ENCODE measurements around the gene TUBGCP2.
"Not testable (repeated sequence)": the region's sequence is repeated elsewhere in the genome, so short reads cannot be mapped to it uniquely, and the experiment has no call there.

The TUBGCP2 gene

GRCh38 chr10:133235265-133235855 is 73.3 kb downstream of the TUBGCP2 start:
- no peaks in the 10 kb centered on the region for H3K27me3 ChIP-seq (ENCODE audit: control insufficient read depth, insufficient read depth, low read length)
- H3K79me2 ChIP-seq = no peaks in the 10 kb centered on the region
- H3K4me3 ChIP-seq (ENCODE audit: low read depth, low read length) = no peak overlapping the region
- no peak overlapping the region for H3K4me2 ChIP-seq (ENCODE audit: low read length)
- H3K9ac ChIP-seq = no peak overlapping the region
- H3K4me1 ChIP-seq = no peaks in the 10 kb centered on the region
- H3K36me3 ChIP-seq (ENCODE audit: control insufficient read depth, insufficient read depth, low read length) = no peaks in the 10 kb centered on the region
- no peak for TF ChIP-seq CTCF (IDR thresholded peaks at IDR 0.05)
- no peaks in the 10 kb centered on the region for H3K9me3 ChIP-seq (ENCODE audit: control insufficient read depth, low read length)
- H3K27ac ChIP-seq = no peak overlapping the region
- H2AFZ ChIP-seq = no peak overlapping the region

- not testable (repeated sequence) for H3K27me3 ChIP-seq (ENCODE audit: control insufficient read depth, insufficient read depth, low read length); H3K4me3 ChIP-seq (ENCODE audit: low read depth, low read length); H3K79me2 ChIP-seq; H3K36me3 ChIP-seq (ENCODE audit: control insufficient read depth, insufficient read depth, low read length); H2AFZ ChIP-seq; H3K4me1 ChIP-seq; H3K27ac ChIP-seq; H3K9me3 ChIP-seq (ENCODE audit: control insufficient read depth, low read length); H3K4me2 ChIP-seq (ENCODE audit: low read length); H3K9ac ChIP-seq
These were observed 73.9 kb downstream of the TUBGCP2 start for GRCh38 chr10:133234796-133235195.

GRCh38 chr10:133231946-133232574 is 76.6 kb downstream of the TUBGCP2 start:
- Histone ChIP-seq H3K9me3 (ENCODE audit: control insufficient read depth, low read length) (no peaks in the 10 kb centered on the region), H3K4me3 (ENCODE audit: low read depth, low read length) (no peak overlapping the region), H3K79me2 (no peaks in the 10 kb centered on the region), H3K4me2 (ENCODE audit: low read length) (no peak overlapping the region), H3K4me1 (no peaks in the 10 kb centered on the region), H3K27me3 (ENCODE audit: control insufficient read depth, insufficient read depth, low read length) (no peaks in the 10 kb centered on the region), H2AFZ (no peak overlapping the region), H3K27ac (no peak overlapping the region), H3K36me3 (ENCODE audit: control insufficient read depth, insufficient read depth, low read length) (no peaks in the 10 kb centered on the region), H3K9ac (no peak overlapping the region)
- TF ChIP-seq CTCF (IDR thresholded peaks at IDR 0.05) = no peak

- no peaks in the 10 kb centered on the region for H3K4me1 ChIP-seq
- no peaks in the 10 kb centered on the region for H3K9me3 ChIP-seq (ENCODE audit: control insufficient read depth, low read length)
- no peak overlapping the region for H3K4me2 ChIP-seq (ENCODE audit: low read length)
- no peaks in the 10 kb centered on the region for H3K79me2 ChIP-seq
- H3K36me3 ChIP-seq (ENCODE audit: control insufficient read depth, insufficient read depth, low read length) = no peaks in the 10 kb centered on the region
- no peak overlapping the region for H2AFZ ChIP-seq
- H3K9ac ChIP-seq = no peak overlapping the region
- no peak for TF ChIP-seq CTCF (IDR thresholded peaks at IDR 0.05)
- H3K27ac ChIP-seq = no peak overlapping the region
- no peaks in the 10 kb centered on the region for H3K27me3 ChIP-seq (ENCODE audit: control insufficient read depth, insufficient read depth, low read length)
- H3K4me3 ChIP-seq (ENCODE audit: low read depth, low read length) = no peak overlapping the region
These were observed 77.3 kb downstream of the TUBGCP2 start for GRCh38 chr10:133231244-133231945.

GRCh38 chr10:133230387-133231195 is 78.1 kb downstream of the TUBGCP2 start:
- H3K9ac ChIP-seq = no peak overlapping the region
- no peaks in the 10 kb centered on the region for H3K9me3 ChIP-seq (ENCODE audit: control insufficient read depth, low read length)
- no peak overlapping the region for H3K4me3 ChIP-seq (ENCODE audit: low read depth, low read length)
- no peaks in the 10 kb centered on the region for H3K4me1 ChIP-seq
- no peaks in the 10 kb centered on the region for H3K36me3 ChIP-seq (ENCODE audit: control insufficient read depth, insufficient read depth, low read length)
- no peak overlapping the region for H3K27ac ChIP-seq
- no peak overlapping the region for H3K4me2 ChIP-seq (ENCODE audit: low read length)
- TF ChIP-seq CTCF (IDR thresholded peaks at IDR 0.05) = no peak
- H2AFZ ChIP-seq = no peak overlapping the region
- no peaks in the 10 kb centered on the region for H3K27me3 ChIP-seq (ENCODE audit: control insufficient read depth, insufficient read depth, low read length)
- no peaks in the 10 kb centered on the region for H3K79me2 ChIP-seq

Data from parathyroid adenoma (tissue), 2 donors.